ENCODE data around the gene NOP53.

NOP53 gene

DNA sequence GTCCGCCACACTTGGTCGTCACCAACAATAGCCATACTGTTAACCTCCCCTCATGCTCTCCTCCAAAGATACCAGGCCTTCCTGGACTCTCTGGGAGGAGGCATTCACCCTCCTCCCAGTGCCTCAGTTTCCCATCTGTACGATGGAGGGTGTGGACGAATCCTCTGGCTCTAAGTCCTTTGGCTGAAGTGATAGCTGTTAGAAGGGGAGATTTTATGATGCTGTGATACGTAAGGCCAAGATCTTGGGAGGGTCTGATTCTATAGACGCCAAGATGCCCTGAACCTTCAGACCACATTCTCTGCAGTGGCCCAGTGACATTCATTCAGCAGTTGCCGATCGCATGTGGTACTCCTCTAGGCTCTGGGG lies 14.8 kb upstream of the NOP53 start:
- TF ChIP-seq, protein P1, sequence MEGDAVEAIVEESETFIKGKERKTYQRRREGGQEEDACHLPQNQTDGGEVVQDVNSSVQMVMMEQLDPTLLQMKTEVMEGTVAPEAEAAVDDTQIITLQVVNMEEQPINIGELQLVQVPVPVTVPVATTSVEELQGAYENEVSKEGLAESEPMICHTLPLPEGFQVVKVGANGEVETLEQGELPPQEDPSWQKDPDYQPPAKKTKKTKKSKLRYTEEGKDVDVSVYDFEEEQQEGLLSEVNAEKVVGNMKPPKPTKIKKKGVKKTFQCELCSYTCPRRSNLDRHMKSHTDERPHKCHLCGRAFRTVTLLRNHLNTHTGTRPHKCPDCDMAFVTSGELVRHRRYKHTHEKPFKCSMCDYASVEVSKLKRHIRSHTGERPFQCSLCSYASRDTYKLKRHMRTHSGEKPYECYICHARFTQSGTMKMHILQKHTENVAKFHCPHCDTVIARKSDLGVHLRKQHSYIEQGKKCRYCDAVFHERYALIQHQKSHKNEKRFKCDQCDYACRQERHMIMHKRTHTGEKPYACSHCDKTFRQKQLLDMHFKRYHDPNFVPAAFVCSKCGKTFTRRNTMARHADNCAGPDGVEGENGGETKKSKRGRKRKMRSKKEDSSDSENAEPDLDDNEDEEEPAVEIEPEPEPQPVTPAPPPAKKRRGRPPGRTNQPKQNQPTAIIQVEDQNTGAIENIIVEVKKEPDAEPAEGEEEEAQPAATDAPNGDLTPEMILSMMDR (IDR thresholded peaks at IDR 0.05; ENCODE audit: low read length), result no peak
- no peak for TF ChIP-seq EZH2phosphoT487 (IDR thresholded peaks at IDR 0.05; ENCODE audit: low read length)
- no peak for TF ChIP-seq EZH2 (optimal IDR thresholded peaks at IDR 0.05; ENCODE audit: low read depth, low read length)
- no peaks in the 10 kb centered on the region for H3K36me3 ChIP-seq (replicated peaks; ENCODE audit: insufficient read depth, low read length)
- H3K9ac ChIP-seq (ENCODE audit: low read length), result no peak overlapping the region
- no peaks in the 10 kb centered on the region for H3F3A ChIP-seq (ENCODE audit: insufficient read depth, low read length)
- H3K9me2 ChIP-seq (replicated peaks; ENCODE audit: insufficient read depth, low read length), result no peaks in the 10 kb centered on the region
- H3K4me2 ChIP-seq (ENCODE audit: low read depth, low read length), result no peak overlapping the region
- no peaks in the 10 kb centered on the region for H4K20me1 ChIP-seq (ENCODE audit: insufficient read depth, low read length)
- no peaks in the 10 kb centered on the region for H3K9me3 ChIP-seq (replicated peaks; ENCODE audit: insufficient read depth, low read length)
- H2AFZ ChIP-seq (ENCODE audit: low read length), result no peak overlapping the region
- no peak for DNase-seq
- H3K27ac ChIP-seq (ENCODE audit: low read length), result no peak overlapping the region
- no peak overlapping the region for H3K4me3 ChIP-seq (ENCODE audit: low read length)
- peaks cover 87% of the 10 kb centered on the region for H3K27me3 ChIP-seq (replicated peaks; ENCODE audit: insufficient read depth, low read length)
- no peaks in the 10 kb centered on the region for H3K79me2 ChIP-seq (ENCODE audit: low read length)
- H3K4me1 ChIP-seq (ENCODE audit: low read length), result no peaks in the 10 kb centered on the region

DNA sequence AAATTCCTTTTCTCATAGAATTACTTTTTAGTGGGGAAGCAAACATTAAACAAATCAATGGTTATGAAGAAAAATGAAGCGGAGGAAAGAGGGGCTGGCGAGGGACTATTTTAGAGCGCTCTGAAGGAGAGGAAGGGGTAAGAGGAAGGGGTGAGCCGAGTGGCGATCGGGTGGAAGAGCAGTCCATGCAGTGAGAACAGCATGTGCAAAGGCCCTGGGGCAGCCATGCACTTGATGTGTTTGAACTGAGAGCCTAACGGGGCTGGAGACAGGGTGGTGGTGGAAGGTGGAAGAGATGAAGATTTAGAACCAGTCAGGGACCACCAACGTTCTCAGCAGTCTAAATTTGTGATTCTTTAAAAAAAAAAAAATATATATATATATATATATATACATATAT lies 14.4 kb upstream of the NOP53 start:
- Histone ChIP-seq H3K4me3 (ENCODE audit: low read length) (no peak overlapping the region), H3K9me2 (replicated peaks; ENCODE audit: insufficient read depth, low read length) (no peaks in the 10 kb centered on the region), H3K27ac (ENCODE audit: low read length) (no peak overlapping the region), H3K9me3 (replicated peaks; ENCODE audit: insufficient read depth, low read length) (no peaks in the 10 kb centered on the region), H3K4me2 (ENCODE audit: low read depth, low read length) (no peak overlapping the region), H3K27me3 (replicated peaks; ENCODE audit: insufficient read depth, low read length) (peaks cover 85% of the 10 kb centered on the region), H3K9ac (ENCODE audit: low read length) (no peak overlapping the region), H2AFZ (ENCODE audit: low read length) (no peak overlapping the region), H3K4me1 (ENCODE audit: low read length) (no peaks in the 10 kb centered on the region), H4K20me1 (ENCODE audit: insufficient read depth, low read length) (no peaks in the 10 kb centered on the region), H3K36me3 (replicated peaks; ENCODE audit: insufficient read depth, low read length) (no peaks in the 10 kb centered on the region), H3K79me2 (ENCODE audit: low read length) (no peaks in the 10 kb centered on the region), H3F3A (ENCODE audit: insufficient read depth, low read length) (no peaks in the 10 kb centered on the region)
- no peak for DNase-seq
- TF ChIP-seq EZH2phosphoT487 (IDR thresholded peaks at IDR 0.05; ENCODE audit: low read length), result no peak
- no peak for TF ChIP-seq EZH2 (optimal IDR thresholded peaks at IDR 0.05; ENCODE audit: low read depth, low read length)
- TF ChIP-seq, protein P1 (IDR thresholded peaks at IDR 0.05; ENCODE audit: low read length), result no peak

DNA sequence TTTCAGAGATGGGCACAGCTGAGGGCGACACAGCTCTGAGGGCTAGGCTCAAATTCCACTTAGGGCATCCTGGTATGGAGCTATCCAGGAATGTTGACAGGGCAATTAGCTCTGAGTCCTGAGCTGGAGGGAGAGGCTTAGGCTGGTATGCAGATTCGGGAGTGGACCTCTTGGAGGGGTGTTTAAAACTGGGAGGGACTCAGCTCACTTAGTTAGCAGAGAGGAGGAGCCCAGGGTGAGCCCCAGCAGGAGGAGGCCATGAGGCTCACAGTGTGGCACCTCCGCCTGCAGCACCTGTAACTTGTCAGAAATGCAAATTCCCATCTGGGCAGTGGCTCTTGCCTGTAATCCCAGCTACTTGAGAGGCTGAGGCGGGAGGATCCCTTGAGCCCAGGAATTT lies 10.2 kb upstream of the NOP53 start:
- Histone ChIP-seq H3K27ac (ENCODE audit: low read length) (no peak overlapping the region), H3K79me2 (ENCODE audit: low read length) (no peaks in the 10 kb centered on the region), H3K36me3 (replicated peaks; ENCODE audit: insufficient read depth, low read length) (no peaks in the 10 kb centered on the region), H3F3A (ENCODE audit: insufficient read depth, low read length) (no peaks in the 10 kb centered on the region), H3K9ac (ENCODE audit: low read length) (no peak overlapping the region), H4K20me1 (ENCODE audit: insufficient read depth, low read length) (no peaks in the 10 kb centered on the region), H3K9me2 (replicated peaks; ENCODE audit: insufficient read depth, low read length) (no peaks in the 10 kb centered on the region), H3K27me3 (replicated peaks; ENCODE audit: insufficient read depth, low read length) (peaks cover 62% of the 10 kb centered on the region), H3K9me3 (replicated peaks; ENCODE audit: insufficient read depth, low read length) (no peaks in the 10 kb centered on the region), H3K4me2 (ENCODE audit: low read depth, low read length) (no peak overlapping the region), H2AFZ (ENCODE audit: low read length) (no peak overlapping the region), H3K4me1 (ENCODE audit: low read length) (no peaks in the 10 kb centered on the region), H3K4me3 (ENCODE audit: low read length) (no peak overlapping the region)
- TF ChIP-seq EZH2phosphoT487 (IDR thresholded peaks at IDR 0.05; ENCODE audit: low read length), result no peak
- no peak for TF ChIP-seq EZH2 (optimal IDR thresholded peaks at IDR 0.05; ENCODE audit: low read depth, low read length)
- TF ChIP-seq, protein P1 (IDR thresholded peaks at IDR 0.05; ENCODE audit: low read length), result no peak
- no peak for DNase-seq
